Measurements from ENCODE around the gene SYT9. TPM values are rescaled to one million over a fixed set of nuclear protein-coding genes. Genes with fewer than 3 reads are reported as not detected.

The SYT9 gene
- total RNA-seq, 1 donor = 0.10 TPM

GRCh38 chr11:7485186-7486097 is 233.7 kb downstream of the SYT9 start, which contains the start of gene OLFML1:
TSS of gene OLFML1 (plus strand) at chr11:7485506. CDS start at chr11:7485876, 370 bp downstream.
- H3K4me1 ChIP-seq (ENCODE audit: insufficient read depth, low read length) = peaks cover 7% of the 10 kb centered on the region
- no peaks in the 10 kb centered on the region for H3K9me3 ChIP-seq (ENCODE audit: low read depth, low read length)
- no peaks in the 10 kb centered on the region for H3K27me3 ChIP-seq (ENCODE audit: insufficient read depth, low read length)
- no peak within 1 kb of the TSS for H3K4me3 ChIP-seq (ENCODE audit: low read length)

- no peak overlapping the region for H3K4me3 ChIP-seq (ENCODE audit: low read length)
- no peaks in the 10 kb centered on the region for H3K9me3 ChIP-seq (ENCODE audit: low read depth, low read length)
- H3K27me3 ChIP-seq (ENCODE audit: insufficient read depth, low read length) = no peaks in the 10 kb centered on the region
- H3K4me1 ChIP-seq (ENCODE audit: insufficient read depth, low read length) = peaks cover 7% of the 10 kb centered on the region
These were observed 234.5 kb downstream of the SYT9 start for GRCh38 chr11:7486098-7486780.

GRCh38 chr11:7486781-7487140 is 235.1 kb downstream of the SYT9 start:
- Histone ChIP-seq H3K9me3 (ENCODE audit: low read depth, low read length) (no peaks in the 10 kb centered on the region), H3K4me1 (ENCODE audit: insufficient read depth, low read length) (peaks cover 7% of the 10 kb centered on the region), H3K27me3 (ENCODE audit: insufficient read depth, low read length) (no peaks in the 10 kb centered on the region), H3K4me3 (ENCODE audit: low read length) (no peak overlapping the region)

GRCh38 chr11:7487360-7487759 is 235.7 kb downstream of the SYT9 start:
- peaks cover 7% of the 10 kb centered on the region for H3K4me1 ChIP-seq (ENCODE audit: insufficient read depth, low read length)
- no peaks in the 10 kb centered on the region for H3K27me3 ChIP-seq (ENCODE audit: insufficient read depth, low read length)
- H3K4me3 ChIP-seq (ENCODE audit: low read length) = no peak overlapping the region
- no peaks in the 10 kb centered on the region for H3K9me3 ChIP-seq (ENCODE audit: low read depth, low read length)

GRCh38 chr11:7488681-7489080 is 237.0 kb downstream of the SYT9 start:
- H3K4me1 ChIP-seq (ENCODE audit: insufficient read depth, low read length) = peaks cover 9% of the 10 kb centered on the region
- H3K27me3 ChIP-seq (ENCODE audit: insufficient read depth, low read length) = no peaks in the 10 kb centered on the region
- H3K4me3 ChIP-seq (ENCODE audit: low read length) = no peak overlapping the region
- no peaks in the 10 kb centered on the region for H3K9me3 ChIP-seq (ENCODE audit: low read depth, low read length)

GRCh38 chr11:7489376-7489775 is 237.7 kb downstream of the SYT9 start:
- peaks cover 12% of the 10 kb centered on the region for H3K4me1 ChIP-seq (ENCODE audit: insufficient read depth, low read length)
- H3K27me3 ChIP-seq (ENCODE audit: insufficient read depth, low read length) = no peaks in the 10 kb centered on the region
- no peaks in the 10 kb centered on the region for H3K9me3 ChIP-seq (ENCODE audit: low read depth, low read length)
- H3K4me3 ChIP-seq (ENCODE audit: low read length) = no peak overlapping the region

GRCh38 chr11:7490054-7490453 is 238.3 kb downstream of the SYT9 start:
- Histone ChIP-seq H3K4me3 (ENCODE audit: low read length) (no peak overlapping the region), H3K9me3 (ENCODE audit: low read depth, low read length) (no peaks in the 10 kb centered on the region), H3K4me1 (ENCODE audit: insufficient read depth, low read length) (peaks cover 12% of the 10 kb centered on the region), H3K27me3 (ENCODE audit: insufficient read depth, low read length) (no peaks in the 10 kb centered on the region)

DNA sequence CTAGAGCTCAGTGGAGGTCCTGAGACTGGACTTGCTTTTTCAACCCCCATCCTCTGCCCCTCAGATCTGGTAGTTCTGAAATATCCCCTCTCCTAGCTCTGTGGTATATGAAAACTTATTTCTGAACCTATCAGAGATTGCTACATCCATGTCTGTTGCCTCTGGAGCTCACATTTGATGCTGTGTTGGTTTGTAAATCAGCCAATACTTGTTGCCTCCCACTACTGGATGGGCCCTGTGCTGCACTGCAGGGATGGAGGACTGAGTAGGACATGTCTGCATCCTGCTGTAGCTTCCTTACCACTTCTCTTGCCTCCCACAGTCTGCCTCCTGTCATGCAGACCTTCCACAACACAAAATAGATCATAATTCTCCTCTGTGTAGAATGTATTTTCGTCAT is 238.8 kb downstream of the SYT9 start:
- Histone ChIP-seq H3K4me3 (ENCODE audit: low read length) (no peak overlapping the region), H3K9me3 (ENCODE audit: low read depth, low read length) (no peaks in the 10 kb centered on the region), H3K4me1 (ENCODE audit: insufficient read depth, low read length) (peaks cover 14% of the 10 kb centered on the region), H3K27me3 (ENCODE audit: insufficient read depth, low read length) (no peaks in the 10 kb centered on the region)

DNA sequence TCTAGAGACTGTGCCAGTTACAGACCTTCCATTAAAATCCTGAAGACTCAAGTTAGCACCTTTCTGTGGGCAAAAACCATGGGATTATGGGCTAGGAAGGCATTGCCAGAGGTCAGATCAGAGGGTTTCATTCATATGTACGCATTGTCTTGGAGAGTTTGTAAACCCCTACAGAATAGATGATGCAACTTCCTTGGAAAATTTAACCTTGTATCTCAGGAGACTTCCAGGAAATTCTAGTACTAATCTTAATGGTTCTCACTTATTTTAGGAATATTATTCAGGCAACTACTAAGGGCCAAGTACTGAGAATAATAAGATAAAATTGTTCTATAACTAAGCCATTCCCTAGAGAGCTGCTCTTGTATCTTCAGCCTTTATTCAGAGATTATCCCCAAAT is 240.5 kb downstream of the SYT9 start:
- Histone ChIP-seq H3K27me3 (ENCODE audit: insufficient read depth, low read length) (no peaks in the 10 kb centered on the region), H3K9me3 (ENCODE audit: low read depth, low read length) (no peaks in the 10 kb centered on the region), H3K4me3 (ENCODE audit: low read length) (no peak overlapping the region), H3K4me1 (ENCODE audit: insufficient read depth, low read length) (peaks cover 29% of the 10 kb centered on the region)

DNA sequence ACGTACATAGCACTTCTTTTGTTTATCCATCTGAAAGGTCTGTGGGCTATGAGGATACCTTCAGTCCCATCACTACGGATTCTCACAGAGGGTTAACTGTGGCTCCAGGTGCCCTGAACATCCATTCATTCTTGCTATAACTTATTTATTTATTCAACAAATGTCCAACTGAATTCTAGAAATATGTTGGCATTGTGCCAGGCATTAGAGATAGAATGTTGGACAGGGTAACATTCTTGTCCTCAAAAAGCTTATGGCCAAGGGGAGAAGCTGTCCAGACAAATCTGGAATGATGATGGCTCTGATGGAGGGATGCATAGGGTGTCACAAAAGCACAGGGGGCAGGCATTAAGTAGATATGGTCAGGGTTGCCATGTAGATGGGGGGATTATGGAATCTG is 242.0 kb downstream of the SYT9 start:
- no peaks in the 10 kb centered on the region for H3K9me3 ChIP-seq (ENCODE audit: low read depth, low read length)
- H3K27me3 ChIP-seq (ENCODE audit: insufficient read depth, low read length) = no peaks in the 10 kb centered on the region
- H3K4me1 ChIP-seq (ENCODE audit: insufficient read depth, low read length) = peaks cover 40% of the 10 kb centered on the region
- H3K4me3 ChIP-seq (ENCODE audit: low read length) = no peak overlapping the region

- Histone ChIP-seq H3K4me1 (ENCODE audit: insufficient read depth, low read length) (peaks cover 43% of the 10 kb centered on the region), H3K9me3 (ENCODE audit: low read depth, low read length) (no peaks in the 10 kb centered on the region), H3K4me3 (ENCODE audit: low read length) (no peak overlapping the region), H3K27me3 (ENCODE audit: insufficient read depth, low read length) (no peaks in the 10 kb centered on the region)
These were observed 242.5 kb downstream of the SYT9 start for GRCh38 chr11:7494086-7494745.

- Histone ChIP-seq H3K4me1 (ENCODE audit: insufficient read depth, low read length) (peaks cover 36% of the 10 kb centered on the region), H3K9me3 (ENCODE audit: low read depth, low read length) (no peaks in the 10 kb centered on the region), H3K27me3 (ENCODE audit: insufficient read depth, low read length) (no peaks in the 10 kb centered on the region), H3K4me3 (ENCODE audit: low read length) (no peak overlapping the region)
These were observed 244.3 kb downstream of the SYT9 start for GRCh38 chr11:7495882-7496551.

GRCh38 chr11:7498193-7498592 is 246.5 kb downstream of the SYT9 start:
- H3K4me1 ChIP-seq (ENCODE audit: insufficient read depth, low read length) = peaks cover 36% of the 10 kb centered on the region
- no peaks in the 10 kb centered on the region for H3K9me3 ChIP-seq (ENCODE audit: low read depth, low read length)
- H3K4me3 ChIP-seq (ENCODE audit: low read length) = no peak overlapping the region
- H3K27me3 ChIP-seq (ENCODE audit: insufficient read depth, low read length) = no peaks in the 10 kb centered on the region

- H3K4me3 ChIP-seq (ENCODE audit: low read length) = no peak overlapping the region
- peaks cover 31% of the 10 kb centered on the region for H3K4me1 ChIP-seq (ENCODE audit: insufficient read depth, low read length)
- H3K27me3 ChIP-seq (ENCODE audit: insufficient read depth, low read length) = no peaks in the 10 kb centered on the region
- H3K9me3 ChIP-seq (ENCODE audit: low read depth, low read length) = no peaks in the 10 kb centered on the region
These were observed 247.4 kb downstream of the SYT9 start for GRCh38 chr11:7499081-7499480.

GRCh38 chr11:7500251-7500650 is 248.5 kb downstream of the SYT9 start:
- Histone ChIP-seq H3K9me3 (ENCODE audit: low read depth, low read length) (no peaks in the 10 kb centered on the region), H3K27me3 (ENCODE audit: insufficient read depth, low read length) (no peaks in the 10 kb centered on the region), H3K4me3 (ENCODE audit: low read length) (no peak overlapping the region), H3K4me1 (ENCODE audit: insufficient read depth, low read length) (peaks cover 31% of the 10 kb centered on the region)
